ENCODE measurements around the gene MDFIC. TPM values are rescaled to one million over a fixed set of nuclear protein-coding genes. Genes with fewer than 3 reads are reported as not detected.

The MDFIC gene
- total and polyA plus RNA-seq, 12 donors, result 7.6 to 55.7 (median 33.6) TPM

- ATAC-seq, result no peak
- intact Hi-C loops (cut with DNase I), result no loop called here
- Histone ChIP-seq H3K9me3 (no peaks in the 10 kb centered on the region), H3K27me3 (no peaks in the 10 kb centered on the region), H3K4me3 (no peak overlapping the region), H3K4me1 (peaks cover 0 to 6% (median 0%) of the 10 kb centered on the region in 9 donors), H3K27ac (no peak overlapping the region), H3K36me3 (no peaks in the 10 kb centered on the region)
- no peak for DNase-seq
- TF ChIP-seq CTCF (IDR thresholded peaks at IDR 0.05), result no peak
- WGBS, 2 donors, result 90 to 91% methylated on average over 2 of the region's 2 CpGs
These were observed 115.4 kb downstream of the MDFIC start for GRCh38 chr7:115037128-115037802.

GRCh38 chr7:115038158-115038557, 116.3 kb downstream of the MDFIC start:
- peaks cover 0 to 6% (median 0%) of the 10 kb centered on the region in 9 donors for H3K4me1 ChIP-seq
- no peaks in the 10 kb centered on the region for H3K27me3 ChIP-seq
- H3K36me3 ChIP-seq, result no peaks in the 10 kb centered on the region
- H3K9me3 ChIP-seq, result no peaks in the 10 kb centered on the region
- intact Hi-C loops (cut with DNase I), result no loop called here
- no peak overlapping the region for H3K27ac ChIP-seq
- WGBS, 2 donors, result 97 to 98% methylated on average over 4 of the region's 4 CpGs
- H3K4me3 ChIP-seq, result no peak overlapping the region
- ATAC-seq, result no peak
- DNase-seq, result no peak
- TF ChIP-seq CTCF (IDR thresholded peaks at IDR 0.05), result no peak

- WGBS, 2 donors, result 88 to 90% methylated on average over 8 of the region's 8 CpGs
These were observed 118.2 kb downstream of the MDFIC start for GRCh38 chr7:115040057-115040456.

GRCh38 chr7:115040495-115040894, 118.6 kb downstream of the MDFIC start:
- Histone ChIP-seq H3K4me3 (no peak overlapping the region), H3K27ac (no peak overlapping the region), H3K9me3 (no peaks in the 10 kb centered on the region), H3K27me3 (no peaks in the 10 kb centered on the region), H3K4me1 (peaks cover 0 to 6% (median 0%) of the 10 kb centered on the region in 9 donors), H3K36me3 (no peaks in the 10 kb centered on the region)
- no peak for ATAC-seq
- no peak for TF ChIP-seq CTCF (IDR thresholded peaks at IDR 0.05)
- intact Hi-C loops (cut with DNase I), result no loop called here
- no peak for DNase-seq

More at GRCh38 chr7:115040057-115040456, 118.2 kb downstream of the MDFIC start:
- no peaks in the 10 kb centered on the region for H3K9me3 ChIP-seq
- DNase-seq (no peak), ATAC-seq (no peak)
- no peaks in the 10 kb centered on the region for H3K36me3 ChIP-seq
- TF ChIP-seq CTCF (IDR thresholded peaks at IDR 0.05), result no peak
- intact Hi-C loops (cut with DNase I), result no loop called here
- peaks cover 0 to 6% (median 0%) of the 10 kb centered on the region in 9 donors for H3K4me1 ChIP-seq
- no peak overlapping the region for H3K27ac ChIP-seq
- H3K4me3 ChIP-seq, result no peak overlapping the region
- no peaks in the 10 kb centered on the region for H3K27me3 ChIP-seq
